Measurements from ENCODE around the gene GALK1.

GRCh38 chr17:75756451-75757085, 8.4 kb downstream of the GALK1 start:
- TF ChIP-seq EP300 (IDR thresholded peaks at IDR 0.05), result no peak
- TF ChIP-seq, protein P1, sequence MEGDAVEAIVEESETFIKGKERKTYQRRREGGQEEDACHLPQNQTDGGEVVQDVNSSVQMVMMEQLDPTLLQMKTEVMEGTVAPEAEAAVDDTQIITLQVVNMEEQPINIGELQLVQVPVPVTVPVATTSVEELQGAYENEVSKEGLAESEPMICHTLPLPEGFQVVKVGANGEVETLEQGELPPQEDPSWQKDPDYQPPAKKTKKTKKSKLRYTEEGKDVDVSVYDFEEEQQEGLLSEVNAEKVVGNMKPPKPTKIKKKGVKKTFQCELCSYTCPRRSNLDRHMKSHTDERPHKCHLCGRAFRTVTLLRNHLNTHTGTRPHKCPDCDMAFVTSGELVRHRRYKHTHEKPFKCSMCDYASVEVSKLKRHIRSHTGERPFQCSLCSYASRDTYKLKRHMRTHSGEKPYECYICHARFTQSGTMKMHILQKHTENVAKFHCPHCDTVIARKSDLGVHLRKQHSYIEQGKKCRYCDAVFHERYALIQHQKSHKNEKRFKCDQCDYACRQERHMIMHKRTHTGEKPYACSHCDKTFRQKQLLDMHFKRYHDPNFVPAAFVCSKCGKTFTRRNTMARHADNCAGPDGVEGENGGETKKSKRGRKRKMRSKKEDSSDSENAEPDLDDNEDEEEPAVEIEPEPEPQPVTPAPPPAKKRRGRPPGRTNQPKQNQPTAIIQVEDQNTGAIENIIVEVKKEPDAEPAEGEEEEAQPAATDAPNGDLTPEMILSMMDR (IDR thresholded peaks at IDR 0.05), result no peak
- TF ChIP-seq POLR2A (IDR thresholded peaks at IDR 0.05), result no peak

All from gastroesophageal sphincter (tissue), 3 donors.